ENCODE results near the gene NALCN.

The NALCN gene

DNA sequence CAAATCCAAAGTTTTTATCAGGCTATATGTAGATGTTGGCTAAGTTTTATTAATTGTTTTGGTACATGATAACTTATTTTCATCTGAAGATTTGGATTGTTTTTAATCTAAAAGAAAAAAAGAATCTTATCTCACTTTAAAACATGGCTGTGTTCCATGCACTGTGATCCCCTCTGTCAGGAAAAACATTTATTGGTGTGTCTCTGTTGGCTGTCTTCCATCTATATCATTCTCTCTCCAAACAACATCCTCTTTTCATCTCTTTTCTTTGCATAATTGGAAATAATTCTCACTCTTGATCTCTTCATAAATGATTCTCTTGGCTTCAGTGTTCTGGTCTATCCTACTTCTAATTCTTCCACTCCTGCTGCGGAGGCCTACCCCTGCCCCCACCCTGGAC is 4.2 kb downstream of the NALCN start:
- no peak for DNase-seq

DNA sequence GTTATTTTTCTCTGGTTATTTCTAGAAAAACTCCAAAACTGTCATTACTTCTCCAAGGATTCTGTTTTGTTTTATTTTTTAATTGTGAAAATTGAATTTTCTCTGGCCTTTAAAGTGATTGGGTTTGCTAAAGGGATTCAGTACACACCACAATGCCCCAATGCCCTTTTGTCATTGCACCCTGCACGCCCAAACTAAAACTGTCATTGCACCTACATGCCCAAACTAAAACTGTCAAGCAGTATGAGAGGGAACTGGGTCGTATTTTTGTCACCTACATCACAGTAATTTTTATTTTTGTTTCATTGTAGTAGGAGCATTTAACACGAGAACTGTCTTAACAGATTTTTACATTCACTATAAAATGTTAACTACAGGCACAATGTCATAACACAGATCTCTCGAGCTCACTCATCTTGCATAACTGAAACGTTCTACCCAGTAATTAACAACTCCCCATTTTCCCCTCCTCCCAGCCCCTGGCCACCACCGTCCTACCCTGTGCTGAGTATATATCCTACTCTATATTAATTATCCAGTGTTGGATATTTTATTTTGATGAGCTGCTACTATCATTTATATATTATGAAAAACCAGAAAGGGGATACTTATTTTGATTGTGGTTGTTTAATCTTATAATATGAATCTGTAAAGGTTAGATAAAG is 7.2 kb downstream of the NALCN start:
- no peak for DNase-seq

DNA sequence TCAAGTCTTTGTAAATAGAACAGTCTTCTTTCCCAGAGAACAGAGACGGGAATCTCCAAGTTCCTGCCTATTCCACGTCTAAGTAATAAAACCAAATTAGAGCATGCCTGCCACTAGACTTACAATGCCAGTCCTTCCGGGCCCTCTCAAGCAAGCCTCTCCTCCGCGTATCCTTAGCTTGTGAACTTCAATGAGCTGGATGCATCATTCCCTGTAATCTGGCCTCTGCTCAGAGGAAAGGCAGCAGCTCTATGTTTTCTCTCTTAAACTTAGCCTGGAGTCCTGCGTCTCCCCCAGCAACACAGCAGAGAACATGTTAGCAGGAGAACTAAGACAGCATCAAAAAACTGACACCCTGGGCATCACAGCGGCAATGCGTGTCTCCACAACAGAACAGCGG is 8.2 kb downstream of the NALCN start:
- no peak for DNase-seq

DNA sequence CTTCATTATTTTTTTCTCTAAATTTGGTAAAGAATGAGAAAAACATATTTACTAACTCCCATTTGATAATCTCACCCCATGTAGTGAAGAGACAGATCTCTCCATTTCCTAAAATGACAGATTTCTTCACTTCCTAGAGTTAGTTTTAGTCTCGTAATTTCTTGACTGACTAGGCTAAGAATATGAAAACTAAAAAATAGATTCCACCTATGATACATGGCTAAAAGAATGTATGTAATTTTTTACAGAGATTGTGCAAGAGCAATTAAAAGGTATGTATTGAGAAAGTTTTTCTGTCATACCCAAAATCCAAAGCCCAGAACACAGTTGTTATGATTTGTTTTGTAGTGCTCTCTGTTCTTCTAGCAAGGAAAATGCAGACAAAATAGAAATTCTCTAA is 9.5 kb downstream of the NALCN start:
- no peak for DNase-seq

DNA sequence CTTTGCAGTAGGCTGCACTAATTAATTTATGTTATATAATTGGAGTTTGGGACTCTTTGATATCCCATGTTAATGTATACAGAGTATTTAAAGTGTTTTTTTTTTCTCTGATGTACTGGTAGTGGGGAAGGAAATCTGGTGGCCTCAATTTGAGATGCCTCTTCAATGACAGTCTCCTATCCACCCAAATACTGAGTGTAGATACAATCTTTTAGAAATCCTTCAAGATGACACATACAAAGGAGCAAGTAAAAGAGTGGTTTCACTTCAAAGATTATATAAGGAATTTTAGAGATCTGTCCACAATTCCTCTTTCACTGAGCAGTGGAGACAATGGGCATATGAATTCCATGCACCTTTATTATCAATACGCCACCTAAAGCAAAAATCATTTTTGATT is 15.1 kb downstream of the NALCN start:
- no peak for DNase-seq

DNA sequence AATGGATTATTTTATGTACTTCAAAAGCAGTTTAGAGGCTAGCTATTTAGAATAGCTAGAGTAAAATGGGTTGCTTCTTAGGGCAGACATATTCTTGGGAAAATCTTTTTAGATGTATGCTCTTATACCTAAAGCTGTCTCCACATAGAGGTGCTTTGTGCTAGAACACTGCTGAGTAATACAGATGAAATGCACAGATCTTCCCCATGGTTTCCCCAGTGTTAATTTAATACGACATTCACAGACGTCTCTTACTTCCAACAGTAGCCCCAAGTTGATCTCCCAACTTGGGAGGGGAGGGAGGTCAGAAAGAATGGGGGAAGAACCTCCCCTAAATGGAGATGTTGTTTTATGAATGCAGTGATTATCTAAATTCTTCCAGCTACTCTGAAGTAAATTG is 16.9 kb downstream of the NALCN start:
- no peak for DNase-seq

DNA sequence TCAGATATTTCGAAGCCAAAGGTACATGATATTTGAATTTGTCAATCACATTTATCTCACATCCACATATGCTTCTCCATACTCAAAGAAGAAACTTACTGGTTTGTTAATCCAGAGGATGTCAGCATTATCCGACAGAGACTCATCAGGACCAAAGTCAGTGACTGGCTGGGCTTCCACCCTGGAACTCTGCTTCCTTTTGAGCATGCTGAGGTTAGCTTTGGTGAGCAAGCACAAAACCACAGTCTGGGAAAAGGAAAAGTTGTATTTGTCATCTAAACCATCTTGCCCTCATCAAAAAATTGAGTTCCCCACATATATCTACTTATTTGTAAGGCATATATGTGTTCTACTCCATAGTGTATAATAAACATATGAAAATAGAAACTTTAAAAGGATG is 17.4 kb downstream of the NALCN start:
- DNase-seq: no peak

DNA sequence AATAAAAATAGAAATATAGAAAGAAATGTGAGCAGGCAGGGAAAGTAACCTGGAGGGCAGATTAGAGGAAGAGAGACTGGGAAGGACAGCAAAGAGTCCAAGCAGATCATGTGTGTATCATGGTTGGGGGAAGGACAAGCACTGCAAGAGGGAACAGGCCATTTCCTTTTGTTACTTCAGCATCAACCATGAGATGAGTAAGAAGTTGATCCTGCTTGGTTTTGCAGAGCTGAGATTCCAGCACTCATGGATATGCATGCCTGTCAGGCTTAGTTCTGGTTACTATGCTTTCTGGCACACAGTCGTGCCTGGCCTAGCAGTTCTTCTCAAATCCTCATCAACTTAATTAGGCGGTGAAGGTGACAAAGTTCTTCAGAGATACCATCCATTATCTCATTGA is 18.1 kb downstream of the NALCN start:
- no peak for DNase-seq

DNA sequence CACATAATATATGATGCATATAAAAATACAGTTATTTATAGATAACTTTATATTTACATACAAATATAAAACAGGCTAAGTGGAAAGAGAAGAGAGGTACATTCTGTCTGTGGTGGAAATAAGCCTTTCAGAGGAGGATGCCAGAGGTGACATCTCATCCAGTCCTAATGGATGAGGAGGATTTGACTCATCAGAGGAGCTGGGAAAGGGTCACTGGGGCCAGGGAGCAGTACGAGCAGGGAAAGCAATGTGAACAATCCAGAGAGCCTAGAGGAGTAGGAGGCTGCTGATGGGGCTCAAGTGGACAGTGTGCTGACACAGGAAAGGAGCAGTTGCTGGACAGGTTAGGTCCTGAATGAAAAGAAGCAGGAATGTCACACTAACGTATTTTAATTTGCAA is 18.6 kb downstream of the NALCN start:
- DNase-seq: no peak

DNA sequence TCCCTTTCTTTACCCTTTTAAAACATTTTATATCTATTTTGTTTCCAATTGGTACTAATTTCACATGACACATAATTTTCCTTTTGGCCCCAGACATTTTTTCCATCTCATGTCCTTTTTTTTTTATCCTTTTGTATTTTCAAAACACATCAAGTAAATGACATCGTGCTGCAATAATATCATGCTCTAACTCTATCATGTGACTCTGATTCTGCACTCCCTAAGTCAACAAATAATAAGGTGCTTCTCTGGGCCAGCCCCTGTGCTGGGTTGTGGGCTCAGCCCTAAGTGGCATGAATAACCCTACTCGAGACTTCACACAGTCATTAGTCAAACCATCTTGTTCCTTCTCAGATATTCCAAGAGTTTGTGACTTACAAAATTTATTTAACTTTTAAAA is 21.7 kb downstream of the NALCN start:
- no peak for DNase-seq

DNA sequence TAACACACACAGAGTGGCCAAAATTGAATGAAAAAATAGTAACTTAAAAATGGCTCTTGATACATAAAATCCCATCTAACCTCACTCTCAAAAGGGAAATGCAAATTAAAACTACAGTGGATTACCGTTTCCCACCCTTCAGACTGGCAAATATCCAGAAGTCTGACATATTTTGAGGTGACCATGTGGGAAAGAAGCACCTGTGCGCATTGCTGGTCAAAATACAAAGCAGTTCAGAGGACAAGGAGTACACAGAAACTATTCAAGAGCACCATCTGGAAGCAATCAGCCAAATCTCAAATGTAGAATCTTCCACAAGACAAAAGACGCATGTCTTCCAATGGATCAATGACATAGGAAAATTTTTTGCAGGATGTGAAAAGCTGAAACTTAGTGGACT is 23.2 kb downstream of the NALCN start:
- no peak for DNase-seq

DNA sequence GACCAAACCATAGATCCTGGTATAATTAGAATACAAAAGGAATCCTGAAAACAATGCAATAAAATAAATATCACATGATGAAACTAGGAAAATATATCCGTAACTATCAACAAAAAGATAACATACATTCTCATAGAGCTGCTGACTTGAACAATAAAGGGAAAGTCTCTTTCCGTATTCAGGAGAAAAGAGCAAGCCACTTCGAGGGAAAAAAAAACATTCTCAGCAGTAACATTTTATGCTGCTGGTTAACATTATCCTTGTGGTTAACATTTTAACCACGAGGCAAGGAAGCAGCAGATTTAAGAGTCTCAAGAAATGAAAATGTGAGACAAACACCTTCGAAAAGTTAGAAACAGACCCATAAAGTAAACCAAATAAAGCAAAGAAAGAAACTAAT is 25.8 kb downstream of the NALCN start:
- DNase-seq: no peak

DNA sequence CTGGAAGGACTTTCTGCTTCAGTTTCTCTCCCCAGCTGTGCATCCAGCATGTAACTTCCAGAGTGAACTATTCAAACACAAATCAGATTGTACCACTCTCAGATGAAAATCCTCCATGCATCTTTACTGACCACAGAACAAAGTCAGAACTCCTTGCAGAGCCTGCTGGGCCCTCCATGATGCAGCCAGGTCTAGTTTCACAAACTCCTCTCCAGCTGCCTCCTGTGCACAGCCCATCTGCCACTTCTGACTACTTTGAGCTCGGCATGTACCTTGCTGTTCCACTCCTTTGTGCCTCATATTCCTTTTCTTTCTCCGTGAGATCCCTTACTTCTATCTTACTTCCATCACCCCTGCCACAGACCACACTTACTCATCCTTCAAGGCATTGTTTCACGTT is 31.4 kb downstream of the NALCN start:
- DNase-seq: no peak

DNA sequence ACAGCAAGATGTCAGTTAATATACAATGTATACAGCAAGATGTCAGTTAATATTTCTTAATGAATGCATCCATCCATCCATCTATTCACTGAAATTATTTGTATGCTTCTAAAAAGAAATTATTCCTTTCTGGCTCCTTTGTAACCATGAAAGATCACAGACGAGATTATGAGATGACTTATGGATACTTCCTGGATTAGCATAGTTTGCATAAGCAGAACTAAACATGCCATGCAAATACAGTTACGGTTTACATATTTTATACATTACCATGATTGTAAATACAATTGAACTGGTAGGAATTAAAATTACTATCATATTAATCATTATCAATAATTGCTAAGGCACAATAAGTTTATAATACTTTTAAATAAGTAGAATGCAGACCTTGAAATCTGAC is 32.7 kb downstream of the NALCN start:
- DNase-seq: no peak

DNA sequence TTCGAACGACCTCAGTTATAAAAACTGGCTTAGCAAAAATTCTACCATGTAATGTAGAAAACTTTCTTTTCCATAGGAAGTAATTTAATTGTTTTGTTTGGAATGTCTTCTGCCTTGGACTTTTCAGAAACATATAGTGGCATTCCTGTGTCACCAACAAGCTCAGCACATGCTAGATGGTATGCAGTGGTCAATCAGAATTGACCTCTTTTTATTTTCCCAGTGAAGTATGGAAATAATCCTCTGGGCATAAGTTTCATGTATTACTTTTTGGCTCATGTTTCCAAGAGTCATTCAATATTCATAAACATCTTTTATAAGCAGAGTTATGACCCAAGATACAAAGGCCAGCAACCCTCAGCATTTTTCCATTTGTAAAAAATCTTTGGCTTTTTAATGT is 33.6 kb downstream of the NALCN start:
- no peak for DNase-seq

DNA sequence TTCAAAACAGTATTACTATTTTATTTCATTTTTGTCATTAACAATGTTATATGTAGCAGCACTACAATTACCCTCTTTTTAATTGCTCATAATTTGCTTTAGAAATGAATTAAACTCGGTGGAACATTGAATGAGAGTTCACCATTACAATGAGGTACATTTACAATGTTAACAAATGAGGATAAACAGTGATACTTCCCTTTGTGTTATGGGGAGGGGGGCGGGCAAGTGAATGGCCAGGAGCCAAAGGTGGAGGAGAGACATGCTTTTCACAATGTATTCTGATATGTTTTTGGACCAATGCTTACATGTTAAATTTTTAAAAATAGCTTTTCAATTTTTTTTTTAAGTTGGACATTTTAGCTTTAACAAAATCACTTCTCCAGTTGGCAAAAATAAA is 34.2 kb downstream of the NALCN start:
- DNase-seq: no peak

DNA sequence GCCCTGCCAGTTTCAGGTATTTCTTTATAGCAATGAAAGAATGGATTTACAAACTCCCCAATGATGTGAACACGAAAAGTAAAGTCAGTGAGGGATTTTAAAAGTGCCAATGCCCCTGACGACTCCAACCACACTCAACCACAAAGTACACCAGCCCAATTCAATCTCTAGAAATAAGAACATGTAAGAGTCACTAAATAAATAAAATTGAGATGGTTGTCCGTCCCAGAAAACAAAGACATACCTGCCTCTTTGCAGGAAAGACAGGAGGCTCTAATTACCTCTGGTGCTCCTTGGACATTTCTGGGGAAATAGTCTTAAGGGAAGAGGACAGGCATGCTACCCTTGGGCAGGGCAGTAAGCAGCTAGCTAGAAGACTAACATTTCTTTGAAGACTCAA is 55.8 kb downstream of the NALCN start:
- no peak for DNase-seq

DNA sequence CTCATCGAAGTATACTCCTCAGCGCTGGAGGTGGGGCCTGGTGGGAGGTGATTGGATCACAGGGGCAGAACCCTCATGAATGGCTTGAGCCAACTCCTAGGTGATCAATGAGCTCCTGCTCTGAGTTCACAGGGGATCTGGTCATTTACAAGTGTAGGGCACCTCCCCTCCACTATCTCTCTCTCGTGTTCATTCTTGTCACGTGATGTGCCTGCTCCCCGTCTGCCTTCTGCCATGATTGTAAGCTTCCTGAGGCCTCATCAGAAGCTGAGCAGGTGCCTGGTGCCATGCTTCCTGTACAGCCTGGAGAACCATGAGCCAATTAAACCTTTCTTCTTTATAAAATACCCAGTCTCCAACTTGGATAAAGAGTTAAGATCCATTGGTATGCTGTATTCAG is 61.4 kb downstream of the NALCN start:
- DNase-seq: no peak

DNA sequence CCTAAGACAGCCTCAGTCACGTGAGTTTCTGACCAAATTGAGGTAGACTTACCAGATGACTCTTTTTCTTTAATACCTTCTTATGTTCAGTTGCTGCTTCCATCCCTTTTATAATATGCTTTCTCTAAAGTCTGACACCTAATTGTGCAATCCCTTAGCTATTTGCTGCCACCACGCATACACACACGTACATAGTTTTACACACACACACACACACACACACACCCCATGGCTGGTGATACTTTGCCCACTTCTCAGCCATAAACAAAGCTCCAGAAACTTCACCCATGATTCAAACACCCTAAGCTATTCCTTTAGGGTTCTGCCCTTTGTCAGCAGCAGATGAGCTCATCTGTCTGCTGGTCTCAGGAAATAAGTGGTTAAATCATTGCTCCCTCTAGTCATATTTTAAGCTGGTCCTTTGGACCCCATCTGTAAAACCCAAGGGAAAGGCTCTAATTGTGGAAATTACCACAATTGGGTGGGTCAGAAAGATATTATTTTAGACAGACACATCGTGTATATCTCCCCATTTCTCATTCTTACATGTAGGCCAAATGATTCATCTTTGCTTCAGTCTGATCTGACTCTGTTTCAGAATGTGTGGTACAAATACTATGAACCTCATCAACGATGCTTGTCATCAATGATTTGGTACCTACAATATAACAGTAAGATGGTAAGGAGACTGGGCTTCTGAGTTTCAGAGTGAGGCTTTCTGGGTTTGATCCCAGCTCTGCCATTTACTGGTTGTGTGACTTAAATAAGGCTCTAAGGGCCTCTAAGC is 69.2 kb downstream of the NALCN start:
- no peak for DNase-seq

DNA sequence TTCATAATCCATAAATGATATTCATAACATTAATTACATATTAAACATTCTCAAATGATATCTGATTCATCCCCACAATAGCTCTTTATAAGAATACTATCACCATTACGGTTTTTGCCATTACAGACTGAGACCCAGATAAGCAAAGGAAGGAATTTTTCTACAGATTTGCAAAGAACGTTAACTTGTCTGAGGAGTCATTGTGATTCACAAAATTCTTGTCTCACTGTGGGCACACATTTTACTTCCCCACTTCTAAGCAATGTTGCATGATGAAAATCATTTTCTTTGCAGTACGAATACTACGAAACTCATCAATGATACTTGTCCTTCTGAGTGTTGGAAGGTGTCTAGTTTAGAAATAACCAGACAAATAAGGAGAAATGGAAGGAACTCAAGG is 70.1 kb downstream of the NALCN start:
- no peak for DNase-seq

DNA sequence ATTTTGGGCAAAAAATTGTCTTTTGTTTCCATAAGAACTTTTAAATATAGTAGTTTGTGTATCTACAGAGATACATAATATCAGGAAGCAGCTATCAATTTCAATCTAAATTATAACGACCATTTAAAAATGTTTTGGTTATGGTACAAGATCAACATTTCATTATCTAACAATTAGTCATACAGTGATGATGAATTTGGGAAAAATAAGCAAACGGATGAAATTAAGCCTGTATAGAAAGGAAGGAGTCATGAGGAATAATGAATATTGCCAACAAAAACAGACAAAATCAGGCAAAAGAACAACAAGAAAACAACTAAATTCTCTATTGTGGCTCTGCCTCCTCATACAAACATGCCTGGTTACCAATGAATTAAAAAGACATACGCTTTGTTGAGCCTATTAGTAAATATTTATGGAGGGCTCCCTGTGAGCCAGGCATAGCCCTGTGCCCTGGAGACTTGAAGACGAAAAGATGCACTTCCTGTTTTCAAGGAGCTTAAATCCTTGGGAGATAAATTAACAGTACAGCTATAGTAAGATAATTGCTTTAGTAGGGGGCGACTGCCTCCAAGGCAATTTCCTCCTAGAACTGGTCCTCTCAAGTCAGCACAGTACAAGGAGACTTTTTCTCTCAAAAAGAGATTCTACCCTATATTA is 73.0 kb downstream of the NALCN start:
- no peak for DNase-seq

DNA sequence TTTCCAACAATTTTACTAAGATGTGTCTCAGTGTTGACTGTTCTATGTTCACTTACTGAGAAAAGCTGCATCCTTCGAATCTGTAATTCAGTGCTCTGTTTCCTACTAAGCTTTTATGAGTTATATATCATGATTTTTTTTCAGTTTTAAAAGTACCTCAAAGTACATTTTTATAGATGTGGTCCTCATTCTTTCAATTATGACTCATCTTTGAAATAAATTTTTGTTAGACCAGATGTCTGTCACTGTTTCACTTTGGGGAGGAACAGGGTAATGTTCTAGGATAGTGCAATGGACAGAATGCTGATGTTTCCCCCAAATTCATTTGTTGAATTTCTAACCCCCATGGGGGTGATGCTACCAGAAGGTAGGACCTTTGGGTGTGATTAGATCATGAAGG is 74.8 kb downstream of the NALCN start:
- no peak for DNase-seq

DNA sequence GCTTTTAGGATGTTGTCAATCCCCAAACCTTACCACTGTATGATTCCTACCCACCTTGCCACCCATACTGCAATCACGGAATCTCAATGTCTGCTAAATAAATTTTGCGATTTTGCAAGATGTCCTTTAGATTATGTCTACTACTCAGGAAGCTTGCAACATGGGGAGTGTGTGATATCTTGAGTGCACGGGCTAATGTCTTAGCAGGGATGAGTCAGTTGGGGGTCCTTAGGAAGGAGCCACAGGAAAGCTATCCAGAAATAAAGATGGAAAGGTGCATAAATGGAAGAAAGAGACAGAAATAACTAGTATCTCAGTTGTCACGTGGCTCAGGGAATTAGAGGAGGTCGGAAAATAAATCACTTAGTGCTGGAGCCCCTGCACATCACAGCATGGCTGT is 77.1 kb downstream of the NALCN start:
- no peak for DNase-seq

DNA sequence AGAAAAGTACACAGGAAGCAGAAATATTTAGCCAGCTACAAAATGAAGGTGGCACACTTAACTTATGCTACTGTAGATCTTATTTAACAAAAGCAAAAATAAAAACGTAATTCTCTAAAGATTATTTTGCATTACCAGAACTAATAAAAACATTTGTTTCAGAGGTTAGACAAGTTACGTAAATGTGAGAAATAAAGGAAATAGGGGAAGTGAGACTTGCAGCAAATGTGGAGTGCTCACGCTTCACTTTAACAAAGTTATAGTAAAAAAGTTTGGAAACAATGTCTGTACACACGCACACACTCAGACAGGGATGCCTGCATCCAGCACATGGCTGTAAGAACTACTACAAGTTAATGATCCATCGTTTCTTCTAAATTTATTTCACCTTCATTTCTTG is 83.7 kb downstream of the NALCN start:
- DNase-seq: no peak

DNA sequence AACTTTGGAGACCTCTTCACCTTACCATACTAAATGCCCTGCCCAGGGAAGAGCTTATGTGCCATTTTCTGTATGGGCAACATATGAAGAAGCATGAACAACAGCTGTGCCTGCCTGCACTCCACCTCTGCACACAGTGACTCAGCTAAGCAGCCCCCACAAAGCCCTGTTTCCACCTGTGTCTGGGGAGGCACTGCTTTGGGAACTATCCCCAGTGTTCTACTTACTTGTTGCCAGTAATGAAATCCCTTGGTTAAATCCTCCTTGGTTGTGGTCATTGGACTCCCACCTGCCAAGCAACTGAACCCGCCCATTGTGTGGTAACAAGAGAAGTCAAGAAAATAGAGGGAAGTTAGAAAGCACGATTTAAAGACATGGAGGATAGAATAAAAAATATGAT is 84.6 kb downstream of the NALCN start:
- DNase-seq: no peak
